Mesendoderm (in vitro differentiated cells): ENCODE data around the gene RTN3.

Experiments used
- DNase-seq: peaks from one replicate; pipeline ENCODE4 v3.0.0; 2013
- H2AK5ac ChIP-seq: 2 replicates; pipeline ENCODE4 v1.6.1; 2013; ENCODE audit warnings: low read length, inconsistent platforms
- H2BK120ac ChIP-seq: 2 replicates; pipeline ENCODE4 v1.6.1; 2013; ENCODE audit warnings: low read depth, mild to moderate bottlenecking, low read length, moderate library complexity, mixed read lengths
- H2BK15ac ChIP-seq: replicated peaks from 2 replicates; pipeline ENCODE4 v1.6.1; 2013; ENCODE audit warnings: low read depth, mild to moderate bottlenecking, moderate library complexity
- H2BK5ac ChIP-seq: 2 replicates; pipeline ENCODE4 v1.6.1; 2013; ENCODE audit warnings: low read length, inconsistent platforms
- H3K18ac ChIP-seq: 2 replicates; pipeline ENCODE4 v1.6.1; 2013; ENCODE audit warnings: mild to moderate bottlenecking, low read length, mixed read lengths
- H3K23ac ChIP-seq: one replicate; pipeline ENCODE4 v1.6.1; 2013; ENCODE audit warnings: low read length
- H3K27ac ChIP-seq: 2 replicates; pipeline ENCODE4 v1.5.1; 2013; ENCODE audit warnings: low read depth, mild to moderate bottlenecking, inconsistent platforms, low read length, moderate library complexity
- H3K27me3 ChIP-seq: 2 replicates; pipeline ENCODE4 v1.6.1; 2013; ENCODE audit warnings: low read length, control low read depth, mild to moderate bottlenecking, inconsistent platforms; ENCODE audit not compliant: insufficient read depth, poor library complexity
- H3K36me3 ChIP-seq: 2 replicates; pipeline ENCODE4 v1.6.1; 2013; ENCODE audit warnings: low read length, inconsistent platforms; ENCODE audit not compliant: control insufficient read depth, insufficient read depth
- H3K4ac ChIP-seq: one replicate; pipeline ENCODE4 v1.6.1; 2013; ENCODE audit warnings: low read depth, mild to moderate bottlenecking, low read length, moderate library complexity
- H3K4me1 ChIP-seq: 2 replicates; pipeline ENCODE4 v1.6.1; 2013; ENCODE audit warnings: low read depth, low read length, inconsistent platforms; ENCODE audit not compliant: control insufficient read depth
- H3K4me2 ChIP-seq: 2 replicates; pipeline ENCODE4 v1.6.1; 2013; ENCODE audit warnings: low read length
- H3K4me3 ChIP-seq: 2 replicates; pipeline ENCODE4 v1.5.1; 2013; ENCODE audit warnings: mild to moderate bottlenecking, low read length
- H3K56ac ChIP-seq: one replicate; pipeline ENCODE4 v1.6.1; 2013; ENCODE audit warnings: low read length
- H3K79me1 ChIP-seq: 2 replicates; pipeline ENCODE4 v1.6.1; 2013; ENCODE audit warnings: low read length, inconsistent platforms
- H3K79me2 ChIP-seq: 2 replicates; pipeline ENCODE4 v1.6.1; 2013; ENCODE audit warnings: mild to moderate bottlenecking, low read length; ENCODE audit not compliant: control insufficient read depth, insufficient read depth
- H3K9ac ChIP-seq: 2 replicates; pipeline ENCODE4 v1.6.1; 2013; ENCODE audit warnings: low read length, inconsistent platforms
- H4K5ac ChIP-seq: one replicate; pipeline ENCODE4 v1.6.1; 2013; ENCODE audit warnings: low read length
- H4K8ac ChIP-seq: one replicate; pipeline ENCODE4 v1.6.1; 2013; ENCODE audit warnings: low read depth, mild to moderate bottlenecking, control low read depth, low read length, moderate library complexity
- WGBS: extraction: QIAGEN DNeasy Blood & Tissue Kit; methylation state at CpG from one replicate; pipeline ENCODE4 v1.1.7; 2013; ENCODE audit warnings: low lambda C conversion rate, missing lambda C conversion rate; ENCODE audit not compliant: insufficient coverage; ENCODE audit errors: extremely low coverage; 5-methylcytosine and 5-hydroxymethylcytosine counted together

RTN3 gene

DNA sequence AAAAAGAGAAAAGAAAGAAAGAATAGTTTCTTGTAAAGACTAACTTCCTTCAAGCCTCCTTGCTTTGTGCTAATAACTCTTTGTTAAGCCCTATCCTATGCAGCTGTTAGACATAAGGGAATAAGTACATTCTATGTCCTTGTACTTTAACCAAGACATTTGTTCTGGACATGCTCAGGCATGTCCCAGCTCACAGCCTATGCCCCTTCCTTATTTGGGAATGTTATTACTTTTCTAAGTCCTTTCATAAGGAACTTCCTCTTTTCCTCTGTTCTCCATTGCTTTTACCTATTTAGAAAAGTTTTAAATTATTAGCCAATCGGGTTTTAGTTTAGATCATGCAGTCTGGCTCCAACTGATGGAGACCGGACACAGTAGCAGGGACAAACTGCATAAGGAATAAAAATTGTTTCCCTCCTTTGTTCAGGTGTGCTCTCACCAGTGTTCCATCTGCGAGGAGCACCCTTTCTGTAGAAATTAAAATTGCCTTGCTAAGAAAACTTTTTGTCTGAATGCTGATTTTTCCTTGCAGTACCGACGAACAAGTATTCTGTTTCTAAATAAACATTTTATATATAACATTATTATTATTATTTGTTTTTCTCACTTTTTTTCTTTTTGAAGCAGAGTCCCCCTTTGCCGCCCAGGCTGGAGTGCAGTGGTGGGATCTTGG lies 110.3 kb downstream of the RTN3 start:
- Histone ChIP-seq H2AK5ac (no peak overlapping the region), H2BK15ac (no peak overlapping the region), H3K36me3 (no peaks in the 10 kb centered on the region), H3K23ac (no peak overlapping the region), H3K56ac (no peak overlapping the region), H3K4me1 (no peaks in the 10 kb centered on the region), H2BK5ac (no peak overlapping the region), H3K79me1 (no peaks in the 10 kb centered on the region), H3K4me3 (no peak overlapping the region), H3K4me2 (no peak overlapping the region), H3K27me3 (no peaks in the 10 kb centered on the region), H3K4ac (no peak overlapping the region), H3K9ac (no peak overlapping the region), H3K79me2 (no peaks in the 10 kb centered on the region), H4K8ac (no peak overlapping the region), H3K18ac (no peak overlapping the region), H3K27ac (no peak overlapping the region), H2BK120ac (no peak overlapping the region), H4K5ac (no peak overlapping the region)
- no CpG with 5 or more reads among the region's 6 CpGs for WGBS
- no peak for DNase-seq

DNA sequence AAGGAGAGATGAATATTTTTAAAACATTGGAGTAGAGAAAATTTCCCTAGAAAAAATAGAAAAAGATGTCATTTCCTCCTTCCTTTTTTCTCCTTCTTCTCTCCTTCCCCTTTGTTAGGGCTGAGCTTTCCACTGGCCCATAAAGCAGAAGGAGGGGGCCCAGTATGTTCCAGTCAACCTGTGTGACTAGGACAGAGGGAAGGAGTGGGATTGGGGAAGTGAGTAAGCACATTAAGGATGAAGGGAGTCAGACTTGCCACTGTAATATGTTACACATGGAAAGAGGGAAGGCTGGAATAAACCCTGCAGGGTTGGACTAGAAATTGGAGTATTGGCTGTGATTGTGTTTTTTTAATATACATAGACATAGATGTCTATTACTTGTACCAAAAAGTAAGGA lies 111.9 kb downstream of the RTN3 start:
- no peak overlapping the region for H4K8ac ChIP-seq
- H3K27me3 ChIP-seq: no peaks in the 10 kb centered on the region
- no peak overlapping the region for H3K4me3 ChIP-seq
- no peaks in the 10 kb centered on the region for H3K4me1 ChIP-seq
- H3K36me3 ChIP-seq: no peaks in the 10 kb centered on the region
- H2BK120ac ChIP-seq: no peak overlapping the region
- H3K79me1 ChIP-seq: no peaks in the 10 kb centered on the region
- H3K4ac ChIP-seq: no peak overlapping the region
- H3K23ac ChIP-seq: no peak overlapping the region
- no peak overlapping the region for H3K9ac ChIP-seq
- H2BK15ac ChIP-seq: no peak overlapping the region
- H3K79me2 ChIP-seq: no peaks in the 10 kb centered on the region
- DNase-seq: no peak
- no peak overlapping the region for H2BK5ac ChIP-seq
- H2AK5ac ChIP-seq: no peak overlapping the region
- no peak overlapping the region for H3K27ac ChIP-seq
- no peak overlapping the region for H3K56ac ChIP-seq
- H4K5ac ChIP-seq: no peak overlapping the region
- no peak overlapping the region for H3K18ac ChIP-seq
- no peak overlapping the region for H3K4me2 ChIP-seq

- Histone ChIP-seq H2BK5ac (no peak overlapping the region), H3K23ac (no peak overlapping the region), H3K4me3 (no peak overlapping the region), H3K27ac (no peak overlapping the region), H3K56ac (no peak overlapping the region), H3K18ac (no peak overlapping the region), H2AK5ac (no peak overlapping the region), H3K79me1 (no peaks in the 10 kb centered on the region), H2BK15ac (no peak overlapping the region), H3K4me2 (no peak overlapping the region), H3K79me2 (no peaks in the 10 kb centered on the region), H3K27me3 (no peaks in the 10 kb centered on the region), H3K9ac (no peak overlapping the region), H4K8ac (no peak overlapping the region), H4K5ac (no peak overlapping the region), H3K4me1 (no peaks in the 10 kb centered on the region), H3K4ac (no peak overlapping the region), H2BK120ac (no peak overlapping the region), H3K36me3 (no peaks in the 10 kb centered on the region)
- no CpG with 5 or more reads among the region's 11 CpGs for WGBS
- no peak for DNase-seq
Measured at GRCh38 chr11:63795066-63795465, 113.8 kb downstream of the RTN3 start.

DNA sequence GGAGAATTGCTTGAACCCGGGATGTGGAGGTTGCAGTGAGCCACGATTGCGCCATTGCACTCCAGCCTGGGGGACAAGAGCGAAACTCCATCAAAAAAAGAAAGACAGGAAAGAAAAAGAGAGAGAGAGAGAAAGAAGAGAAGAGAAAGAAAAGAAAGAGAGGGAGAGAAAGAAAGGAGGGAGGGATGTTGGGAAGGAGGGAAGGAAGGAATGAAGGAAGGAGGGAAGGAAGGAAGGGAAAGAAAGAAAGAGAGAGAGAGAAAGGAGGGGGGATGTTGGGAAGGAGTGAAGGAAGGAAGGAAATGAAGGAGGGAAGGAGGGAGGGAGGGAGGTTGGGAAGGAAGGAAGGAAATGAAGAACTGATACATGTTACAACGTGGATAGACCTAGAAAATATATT lies 119.6 kb downstream of the RTN3 start:
- no peak overlapping the region for H3K23ac ChIP-seq
- no peak overlapping the region for H2BK15ac ChIP-seq
- H2BK120ac ChIP-seq: no peak overlapping the region
- H3K4me1 ChIP-seq: no peaks in the 10 kb centered on the region
- no peak overlapping the region for H3K4ac ChIP-seq
- H2AK5ac ChIP-seq: no peak overlapping the region
- H4K5ac ChIP-seq: no peak overlapping the region
- H3K18ac ChIP-seq: no peak overlapping the region
- H4K8ac ChIP-seq: no peak overlapping the region
- H3K27me3 ChIP-seq: no peaks in the 10 kb centered on the region
- no peak overlapping the region for H3K4me3 ChIP-seq
- H3K36me3 ChIP-seq: no peaks in the 10 kb centered on the region
- no peak overlapping the region for H3K4me2 ChIP-seq
- H3K79me2 ChIP-seq: no peaks in the 10 kb centered on the region
- WGBS: no CpG with 5 or more reads among the region's 5 CpGs
- H3K9ac ChIP-seq: no peak overlapping the region
- H3K56ac ChIP-seq: no peak overlapping the region
- DNase-seq: no peak
- no peaks in the 10 kb centered on the region for H3K79me1 ChIP-seq
- H3K27ac ChIP-seq: no peak overlapping the region
- H2BK5ac ChIP-seq: no peak overlapping the region

GRCh38 chr11:63802637-63803414 lies 121.5 kb downstream of the RTN3 start:
- WGBS: no CpG with 5 or more reads among the region's 10 CpGs
- Histone ChIP-seq H3K79me1 (no peaks in the 10 kb centered on the region), H3K4ac (no peak overlapping the region), H3K23ac (no peak overlapping the region), H3K18ac (no peak overlapping the region), H3K27me3 (no peaks in the 10 kb centered on the region), H3K4me1 (no peaks in the 10 kb centered on the region), H3K4me3 (no peak overlapping the region), H2BK120ac (no peak overlapping the region), H2BK15ac (no peak overlapping the region), H4K8ac (no peak overlapping the region), H3K27ac (no peak overlapping the region), H3K79me2 (no peaks in the 10 kb centered on the region), H3K4me2 (no peak overlapping the region), H3K9ac (no peak overlapping the region), H3K56ac (no peak overlapping the region), H4K5ac (no peak overlapping the region), H2BK5ac (no peak overlapping the region), H2AK5ac (no peak overlapping the region), H3K36me3 (no peaks in the 10 kb centered on the region)
- peak; percentile 81 for DNase-seq

GRCh38 chr11:63804259-63804658 lies 123.0 kb downstream of the RTN3 start:
- H2BK5ac ChIP-seq: no peak overlapping the region
- H3K56ac ChIP-seq: no peak overlapping the region
- no peak overlapping the region for H3K18ac ChIP-seq
- H3K4me3 ChIP-seq: no peak overlapping the region
- H4K8ac ChIP-seq: no peak overlapping the region
- H3K4me1 ChIP-seq: no peaks in the 10 kb centered on the region
- no peak for DNase-seq
- H4K5ac ChIP-seq: no peak overlapping the region
- no peaks in the 10 kb centered on the region for H3K79me2 ChIP-seq
- no peak overlapping the region for H3K27ac ChIP-seq
- no peaks in the 10 kb centered on the region for H3K79me1 ChIP-seq
- H3K36me3 ChIP-seq: no peaks in the 10 kb centered on the region
- no peak overlapping the region for H2BK15ac ChIP-seq
- no peaks in the 10 kb centered on the region for H3K27me3 ChIP-seq
- H3K4ac ChIP-seq: no peak overlapping the region
- no peak overlapping the region for H3K4me2 ChIP-seq
- no peak overlapping the region for H2BK120ac ChIP-seq
- no peak overlapping the region for H2AK5ac ChIP-seq
- H3K23ac ChIP-seq: no peak overlapping the region
- no CpG with 5 or more reads among the region's 6 CpGs for WGBS
- no peak overlapping the region for H3K9ac ChIP-seq
